WTC11 (cell line): Measurements from ENCODE around the gene CIC.

Source experiments
- CTCF ChIP-seq: fragments of 200-600 bp; IDR thresholded peaks from 2 replicates; pipeline ENCODE4 v1.8.0; 2022; ENCODE audit warnings: antibody characterized with exemption
- ZBTB21 ChIP-seq: sonication (generic); formaldehyde crosslinking; IDR thresholded peaks from 2 replicates; pipeline ENCODE4 v1.8.1; 2023; ENCODE audit warnings: mild to moderate bottlenecking, missing genetic modification reagents, borderline replicate concordance
- TF ChIP-seq, protein P1 (sequence below): sonication (generic); formaldehyde crosslinking; IDR thresholded peaks from 2 replicates; pipeline ENCODE4 v1.8.1; 2023; ENCODE audit warnings: mild to moderate bottlenecking, moderate library complexity, missing genetic modification reagents
- TF ChIP-seq, protein P2 (sequence below): sonication (generic); formaldehyde crosslinking; IDR thresholded peaks from 2 replicates; pipeline ENCODE4 v1.8.0; 2022; ENCODE audit warnings: mild to moderate bottlenecking, missing genetic modification reagents

GRCh38 chr19:42327381-42327780, 58.3 kb downstream of the CIC start:
- TF ChIP-seq CTCF (no peak), ZBTB21 (CRISPR knock-in tag) (no peak)
- TF ChIP-seq, protein P1, sequence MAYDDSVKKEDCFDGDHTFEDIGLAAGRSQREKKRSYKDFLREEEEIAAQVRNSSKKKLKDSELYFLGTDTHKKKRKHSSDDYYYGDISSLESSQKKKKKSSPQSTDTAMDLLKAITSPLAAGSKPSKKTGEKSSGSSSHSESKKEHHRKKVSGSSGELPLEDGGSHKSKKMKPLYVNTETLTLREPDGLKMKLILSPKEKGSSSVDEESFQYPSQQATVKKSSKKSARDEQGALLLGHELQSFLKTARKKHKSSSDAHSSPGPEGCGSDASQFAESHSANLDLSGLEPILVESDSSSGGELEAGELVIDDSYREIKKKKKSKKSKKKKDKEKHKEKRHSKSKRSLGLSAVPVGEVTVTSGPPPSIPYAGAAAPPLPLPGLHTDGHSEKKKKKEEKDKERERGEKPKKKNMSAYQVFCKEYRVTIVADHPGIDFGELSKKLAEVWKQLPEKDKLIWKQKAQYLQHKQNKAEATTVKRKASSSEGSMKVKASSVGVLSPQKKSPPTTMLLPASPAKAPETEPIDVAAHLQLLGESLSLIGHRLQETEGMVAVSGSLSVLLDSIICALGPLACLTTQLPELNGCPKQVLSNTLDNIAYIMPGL (CRISPR knock-in tag): no peak
- TF ChIP-seq, protein P2, sequence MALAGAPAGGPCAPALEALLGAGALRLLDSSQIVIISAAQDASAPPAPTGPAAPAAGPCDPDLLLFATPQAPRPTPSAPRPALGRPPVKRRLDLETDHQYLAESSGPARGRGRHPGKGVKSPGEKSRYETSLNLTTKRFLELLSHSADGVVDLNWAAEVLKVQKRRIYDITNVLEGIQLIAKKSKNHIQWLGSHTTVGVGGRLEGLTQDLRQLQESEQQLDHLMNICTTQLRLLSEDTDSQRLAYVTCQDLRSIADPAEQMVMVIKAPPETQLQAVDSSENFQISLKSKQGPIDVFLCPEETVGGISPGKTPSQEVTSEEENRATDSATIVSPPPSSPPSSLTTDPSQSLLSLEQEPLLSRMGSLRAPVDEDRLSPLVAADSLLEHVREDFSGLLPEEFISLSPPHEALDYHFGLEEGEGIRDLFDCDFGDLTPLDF: no peak
